DMS79 (cell line): ENCODE results near the gene SLC2A3.
"Not testable (repeated sequence)": the region's sequence is repeated elsewhere in the genome, so short reads cannot be mapped to it uniquely, and the experiment has no call there.

Experiments used
- DNase-seq: peaks from one replicate; lab custom pipeline; 2025; lab: John Stamatoyannopoulos, UW

The SLC2A3 gene

DNA sequence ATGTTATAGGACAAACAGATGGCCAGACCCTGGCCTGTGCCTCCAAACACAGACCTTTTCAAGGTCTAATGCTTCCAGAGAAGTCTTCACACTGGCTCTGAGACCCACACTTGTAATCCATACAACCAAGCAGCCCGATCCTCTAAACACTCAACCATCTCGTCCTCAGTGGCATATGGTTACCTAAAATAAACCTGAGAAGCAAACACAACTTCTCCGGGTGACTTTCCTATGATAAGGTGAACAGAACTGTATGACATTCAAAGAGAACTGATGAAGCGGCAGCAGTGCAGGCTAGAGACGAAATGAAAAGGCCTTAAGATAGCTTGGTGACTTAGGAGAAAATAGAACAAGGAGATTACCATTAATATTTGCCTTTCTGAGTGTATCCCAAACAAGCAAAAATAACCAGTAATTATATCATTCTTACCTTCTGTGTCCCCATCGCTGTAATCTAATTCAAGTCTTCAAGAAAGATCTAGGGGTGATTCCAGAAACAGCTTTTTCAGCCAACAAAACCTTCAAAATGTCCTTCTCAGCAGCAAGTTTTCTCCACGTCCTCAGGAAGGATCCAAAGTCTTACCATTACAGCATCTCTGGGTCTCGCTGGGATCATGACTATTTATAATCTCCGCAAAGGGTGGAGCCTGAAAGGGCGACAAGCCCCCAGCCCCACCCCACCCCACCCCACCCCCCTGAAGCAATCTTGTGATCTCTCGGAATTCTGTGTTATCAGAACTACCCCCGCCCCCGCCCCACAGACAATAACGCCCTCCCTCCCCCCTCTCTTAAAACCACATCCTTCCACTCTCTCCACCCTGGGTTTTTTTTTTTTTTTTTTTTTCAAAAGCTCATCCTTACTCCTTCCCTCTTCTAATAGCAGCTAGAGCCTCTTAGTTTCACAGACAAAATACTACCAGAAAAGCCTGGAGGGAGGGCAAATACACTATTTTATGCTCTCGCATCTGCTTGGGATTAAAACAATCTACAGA, at the start of gene SLC2A3:
TSS of gene SLC2A3 (minus strand) at position 598 of the 992 bp plus-strand sequence. CDS start at position 445, 153 bp downstream.
- DNase-seq: no peak

DNA sequence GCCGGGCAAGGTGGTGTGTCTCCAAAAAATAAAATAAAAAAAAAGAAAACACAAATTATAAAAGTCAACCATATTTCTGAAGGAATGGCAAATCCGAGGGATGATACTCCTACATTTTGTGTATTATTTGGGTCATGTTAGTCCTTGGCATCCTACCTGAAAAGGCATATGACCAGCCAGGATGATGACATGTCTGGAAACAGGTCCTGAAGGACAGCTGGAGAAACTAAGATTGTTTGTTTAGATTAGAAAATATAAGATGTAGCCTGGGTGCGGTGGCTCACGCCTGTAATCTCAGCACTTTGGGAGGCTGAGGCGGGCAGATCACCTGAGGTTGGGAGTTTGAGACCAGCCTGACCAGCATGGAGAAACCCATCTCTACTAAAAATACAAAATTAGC, 48.9 kb upstream of the SLC2A3 start:
- DNase-seq: no peak

DNA sequence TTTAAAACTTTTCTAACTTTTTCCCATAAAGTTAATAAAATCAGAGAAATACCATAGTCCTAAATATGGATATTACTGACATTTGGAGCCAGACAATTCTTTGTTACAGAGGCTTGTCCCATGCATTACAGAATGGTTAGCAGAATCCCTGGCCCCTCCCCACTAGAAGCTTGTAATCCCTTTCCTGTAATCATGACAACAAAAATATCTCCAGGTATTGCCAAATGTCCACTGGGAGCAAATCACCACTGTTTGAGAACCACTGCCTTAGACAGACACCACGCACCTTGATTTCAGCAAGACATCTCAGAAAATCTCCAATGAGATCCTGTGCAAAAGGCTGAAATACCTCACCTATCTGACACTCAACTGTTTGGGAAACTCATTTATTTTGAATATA, 47.5 kb upstream of the SLC2A3 start:
- DNase-seq: not testable (repeated sequence)

DNA sequence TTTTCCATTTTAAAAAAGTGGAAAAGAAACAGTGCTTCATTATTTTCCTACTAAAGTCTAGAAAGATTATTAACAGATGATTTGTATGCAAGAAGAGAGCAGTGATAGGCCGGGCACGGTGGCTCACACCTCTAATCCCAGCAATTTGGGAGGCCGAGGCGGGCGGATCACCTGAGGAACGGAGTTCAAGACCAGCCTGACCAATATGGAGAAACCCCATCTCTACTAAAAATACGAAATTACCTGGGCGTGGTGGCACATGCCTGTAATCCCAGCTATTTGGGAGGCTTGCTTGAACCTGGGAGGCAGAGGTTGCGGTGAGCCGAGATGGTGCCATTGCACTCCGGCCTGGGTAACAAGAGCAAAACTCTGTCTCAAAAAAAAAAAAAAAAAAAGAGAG, 47.0 kb upstream of the SLC2A3 start:
- DNase-seq: not testable (repeated sequence)

DNA sequence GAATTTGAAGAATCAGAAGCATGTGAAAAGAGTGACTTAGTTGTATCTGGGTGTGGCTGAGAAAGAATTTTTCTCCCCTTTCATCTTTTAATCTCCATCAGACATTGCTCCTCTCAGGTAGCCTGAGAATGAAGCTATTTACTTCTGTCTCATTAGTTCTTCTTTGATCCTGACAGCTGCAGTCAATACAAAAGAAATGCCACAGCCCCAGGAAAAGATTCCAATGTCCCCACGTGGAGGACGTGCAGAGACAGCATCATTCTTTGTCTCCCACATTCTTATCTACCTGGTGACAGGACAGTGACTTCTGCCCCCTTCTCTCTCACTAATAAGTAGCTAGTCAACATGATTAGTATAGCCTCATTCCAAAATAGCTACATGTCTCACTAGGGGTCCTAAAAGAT, 46.3 kb upstream of the SLC2A3 start:
- DNase-seq: not testable (repeated sequence)

DNA sequence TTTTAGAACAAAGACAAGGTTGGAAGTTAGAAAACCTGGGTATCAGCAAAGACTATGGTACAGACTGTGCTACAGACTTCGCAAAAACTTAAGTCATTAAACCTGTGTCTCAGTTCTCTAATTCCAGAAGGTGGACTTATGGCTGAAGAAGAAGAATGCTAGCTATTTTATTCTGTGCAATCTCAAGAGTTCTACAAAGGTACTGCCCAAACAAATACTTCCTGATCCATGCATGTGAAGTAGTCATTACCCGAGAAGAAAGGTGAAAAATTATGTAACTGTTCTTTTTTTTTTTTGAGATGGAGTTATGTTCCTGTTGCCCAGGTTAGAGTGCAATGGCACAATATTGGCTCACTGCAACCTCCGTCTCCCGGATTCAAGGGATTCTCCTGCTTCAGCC, 45.5 kb upstream of the SLC2A3 start:
- DNase-seq: no peak

DNA sequence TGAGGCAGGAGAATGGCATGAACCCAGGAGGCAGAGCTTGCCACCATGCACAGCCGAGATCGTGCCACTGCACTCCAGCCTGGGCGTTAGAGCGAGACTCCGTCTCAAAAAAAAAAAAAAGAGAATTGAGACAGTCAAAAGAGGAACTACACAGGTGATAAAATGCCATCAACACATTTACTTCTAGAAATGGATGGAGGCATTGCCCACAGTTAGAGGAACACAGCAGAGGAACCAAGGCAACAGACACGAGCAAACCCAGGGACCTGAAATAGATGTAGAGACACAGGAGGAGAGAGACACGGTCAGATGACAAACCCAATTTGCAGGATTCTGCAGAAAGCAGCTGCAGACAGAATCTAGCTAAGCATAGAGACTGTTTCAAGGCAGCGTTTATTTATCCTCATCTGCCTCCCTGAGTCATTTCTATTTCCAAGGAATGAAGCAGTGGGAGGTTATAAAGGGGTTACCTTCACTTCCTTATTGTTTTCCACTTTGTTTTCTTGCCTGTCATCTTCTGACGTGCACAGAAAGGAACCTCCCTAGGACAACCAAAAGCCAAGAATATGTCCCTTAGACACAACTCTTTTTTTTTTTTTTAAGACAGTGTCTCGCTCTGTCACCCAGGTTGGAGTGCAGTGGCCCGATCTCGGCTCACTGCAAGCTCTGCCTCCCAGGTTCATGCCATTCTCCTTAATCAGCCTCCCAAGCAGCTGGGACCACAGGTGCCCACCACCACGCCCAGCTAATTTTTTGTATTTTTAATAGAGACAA, 41.6 kb upstream of the SLC2A3 start:
- not testable (repeated sequence) for DNase-seq

DNA sequence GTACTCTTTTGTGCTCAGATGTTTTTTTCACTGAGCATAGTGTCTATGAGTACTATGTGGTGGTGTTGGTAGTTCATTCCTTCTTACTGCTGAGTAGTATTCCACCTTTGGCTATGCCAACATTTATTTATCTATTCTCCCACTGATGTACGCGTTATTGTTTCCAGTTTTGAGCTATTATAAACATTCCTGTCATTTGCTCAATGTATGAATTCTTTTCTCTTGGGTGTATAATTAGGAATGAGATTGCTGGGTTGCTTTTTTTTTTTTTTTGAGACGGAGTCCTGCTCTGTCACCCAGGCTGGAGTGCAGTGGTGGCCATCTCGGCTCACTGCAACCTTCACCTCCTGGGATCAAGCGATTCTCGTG, 37.5 kb upstream of the SLC2A3 start:
- DNase-seq: no peak

DNA sequence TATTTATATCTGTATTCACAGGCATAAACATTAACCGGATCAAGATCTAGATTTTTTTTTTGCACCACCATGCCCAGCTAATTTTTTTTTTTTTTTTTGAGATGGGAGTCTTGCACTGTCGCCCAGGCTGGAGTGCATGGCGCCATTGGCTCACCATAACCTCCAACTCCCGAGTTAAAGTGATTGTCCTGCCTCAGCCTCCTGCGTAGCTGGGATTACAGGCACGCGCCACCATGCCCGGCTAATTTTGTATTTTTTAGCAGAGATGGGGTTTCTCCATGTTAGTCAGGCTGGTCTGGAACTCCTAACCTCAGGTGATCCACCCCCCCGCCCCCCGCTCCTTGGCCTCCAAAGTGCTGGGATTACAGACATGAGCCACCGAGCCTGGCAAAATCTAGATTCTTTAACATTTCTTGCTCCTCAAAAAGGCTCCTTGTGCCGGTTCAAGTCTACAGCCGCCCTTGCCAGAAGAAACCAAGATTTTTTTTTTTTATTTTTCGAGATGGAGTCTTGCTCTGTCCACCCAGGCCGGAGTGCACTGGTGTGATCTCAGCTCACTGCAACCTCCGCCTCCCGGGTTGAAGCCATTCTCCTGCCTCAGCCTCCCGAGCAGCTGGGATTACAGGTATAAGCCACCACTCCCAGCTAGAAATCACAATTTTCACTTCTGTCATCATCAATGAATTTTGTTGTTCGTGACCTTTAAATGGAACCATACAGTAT, 36.9 kb upstream of the SLC2A3 start:
- no peak for DNase-seq

DNA sequence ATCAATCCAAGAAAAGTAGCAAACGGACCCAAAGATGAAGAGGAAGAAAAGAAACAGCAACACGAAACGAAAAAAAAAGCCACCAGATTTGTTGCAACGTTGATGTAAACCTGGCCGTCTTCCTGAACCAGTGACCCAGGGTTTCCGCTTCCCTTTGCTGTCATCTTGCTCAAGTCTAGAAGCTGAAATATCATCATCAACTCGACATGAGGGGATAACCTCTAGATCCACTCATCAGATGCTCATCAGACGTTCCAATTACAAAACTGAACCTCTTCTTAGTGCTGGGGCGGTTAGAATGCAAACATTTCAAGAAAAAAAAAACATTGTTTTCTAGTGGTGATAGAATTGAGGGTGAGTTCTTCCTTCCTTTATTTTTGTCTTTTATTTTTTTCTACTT, 36.3 kb upstream of the SLC2A3 start:
- DNase-seq: not testable (repeated sequence)

DNA sequence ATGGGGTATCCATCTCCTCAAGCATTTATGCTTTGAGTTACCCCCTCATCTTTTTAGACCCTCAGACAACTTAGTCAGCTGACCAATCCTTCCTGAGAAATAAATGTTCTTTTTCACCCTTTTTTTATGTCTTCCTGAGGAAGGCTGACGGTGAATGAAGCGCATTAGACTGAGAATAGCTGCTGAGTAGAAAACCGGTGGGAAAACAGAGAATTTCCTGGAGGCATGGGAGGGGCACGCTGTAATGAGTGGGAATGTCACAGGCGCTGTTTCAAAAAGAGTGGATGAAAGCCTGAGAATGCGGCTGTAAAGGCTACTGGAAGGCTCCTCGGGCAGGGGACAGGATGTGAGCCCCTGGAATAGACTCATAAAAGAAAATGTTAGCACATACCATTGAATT, 35.8 kb upstream of the SLC2A3 start:
- DNase-seq: not testable (repeated sequence)

DNA sequence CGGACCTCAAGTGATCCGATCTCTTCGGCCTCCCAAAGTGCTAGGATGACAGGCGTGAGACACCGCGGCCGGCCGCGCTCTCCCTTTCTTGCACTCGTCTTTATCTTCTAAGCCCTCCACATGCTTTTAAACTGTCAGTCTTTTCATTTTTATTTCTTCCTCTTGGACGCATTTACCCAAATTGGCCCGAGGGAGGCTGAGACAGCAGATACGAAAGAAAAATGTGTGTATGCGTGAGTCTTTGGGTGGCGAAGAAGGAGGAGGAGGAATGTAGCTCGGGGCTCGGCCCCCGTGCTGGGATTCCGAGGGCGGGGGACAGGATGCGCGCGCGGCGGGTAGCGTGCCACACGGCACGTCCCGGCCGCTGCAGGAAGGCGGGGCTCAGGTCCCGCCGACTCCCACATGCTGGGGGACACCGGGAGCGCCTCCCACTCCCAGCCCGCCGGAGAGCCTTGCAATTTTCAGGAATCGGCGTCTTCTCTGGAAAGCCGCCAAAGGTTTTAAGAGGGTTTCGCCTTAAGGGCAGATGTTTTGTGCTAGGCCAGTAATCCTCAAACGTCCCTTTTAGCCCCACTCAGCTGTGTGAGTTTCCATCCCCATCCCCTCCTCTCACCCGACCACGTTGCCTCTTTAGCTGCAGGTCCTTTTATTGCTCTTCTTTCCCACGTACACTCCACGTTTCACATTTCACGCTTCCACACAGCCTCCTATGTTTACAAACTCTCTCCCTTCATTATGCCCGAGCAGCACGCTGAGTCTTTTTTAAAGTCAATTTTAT, 34.7 kb upstream of the SLC2A3 start:
- peak; percentile 63 for DNase-seq

DNA sequence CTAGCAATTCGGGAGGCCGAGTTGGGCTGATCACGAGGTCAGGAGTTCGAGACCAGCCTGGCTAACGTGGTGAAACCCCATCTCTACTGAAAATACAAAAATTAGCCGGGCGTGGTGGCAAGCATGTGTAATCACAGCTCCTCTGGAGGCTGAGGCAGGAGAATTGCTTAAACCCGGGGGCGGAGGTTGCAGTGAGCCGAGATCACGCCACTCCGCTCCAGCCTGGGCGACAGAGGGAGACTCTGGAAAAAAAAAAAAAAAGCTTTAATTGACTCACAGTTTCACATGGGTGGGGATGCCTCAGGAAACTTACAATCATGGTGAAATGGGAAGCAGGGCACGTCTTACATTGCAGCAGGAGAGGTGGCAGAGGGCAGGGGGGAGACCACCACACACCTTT, 30.6 kb upstream of the SLC2A3 start:
- DNase-seq: no peak

DNA sequence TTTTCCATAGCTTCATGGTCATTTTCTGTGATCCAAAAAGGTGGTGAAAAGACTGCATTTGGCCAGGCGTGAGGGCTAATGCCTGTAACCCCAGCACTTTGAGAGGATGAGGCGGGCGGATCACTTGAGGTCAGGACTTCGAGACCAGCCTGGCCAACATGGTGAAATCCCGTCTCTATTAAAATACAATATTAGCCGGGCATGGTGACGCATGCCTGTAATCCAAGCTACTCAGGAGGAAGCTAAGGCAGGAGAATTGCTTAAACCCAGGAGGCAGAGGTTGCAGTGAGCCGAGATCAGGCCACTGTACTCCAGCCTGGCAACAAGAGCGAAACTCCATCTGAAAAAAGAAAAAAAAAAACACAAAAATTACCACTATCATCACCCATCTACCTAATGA, 28.7 kb upstream of the SLC2A3 start:
- DNase-seq: not testable (repeated sequence)

DNA sequence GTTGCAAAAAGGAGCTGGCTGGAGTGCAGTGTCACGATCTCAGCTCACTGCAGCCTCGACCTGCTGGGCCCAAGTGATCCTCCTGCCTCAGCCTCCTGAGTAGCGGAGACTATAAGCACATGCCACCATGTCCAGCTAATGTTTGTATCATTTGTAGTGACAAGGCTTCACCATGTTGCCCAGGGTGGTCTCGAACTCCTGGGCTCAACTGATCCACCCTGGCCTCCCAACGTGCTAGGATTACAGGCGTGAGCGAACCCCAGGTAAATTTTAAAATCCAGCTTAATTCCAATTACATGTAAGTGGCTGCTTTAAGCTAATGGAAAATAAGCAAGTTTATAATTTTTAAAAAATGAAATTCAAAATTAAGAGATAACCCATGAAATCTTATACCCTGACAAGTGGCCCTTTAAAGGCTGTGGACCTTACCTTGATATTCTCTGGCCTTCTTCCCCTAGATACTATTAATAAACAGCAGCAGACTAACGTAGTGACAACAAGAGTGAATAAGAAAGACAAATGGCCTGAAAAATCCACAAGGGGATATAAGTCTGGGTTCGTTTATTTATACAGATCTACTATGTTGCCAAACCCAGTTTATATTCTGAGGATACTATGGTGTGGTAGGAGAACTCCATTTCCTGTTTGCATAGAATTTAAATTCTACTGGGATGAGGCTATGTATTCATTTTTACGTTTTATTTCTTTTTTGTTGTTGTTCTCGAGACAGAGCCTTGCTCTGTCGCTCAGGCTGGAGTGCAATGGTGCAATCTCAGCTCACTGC, 25.6 kb upstream of the SLC2A3 start:
- no peak for DNase-seq

DNA sequence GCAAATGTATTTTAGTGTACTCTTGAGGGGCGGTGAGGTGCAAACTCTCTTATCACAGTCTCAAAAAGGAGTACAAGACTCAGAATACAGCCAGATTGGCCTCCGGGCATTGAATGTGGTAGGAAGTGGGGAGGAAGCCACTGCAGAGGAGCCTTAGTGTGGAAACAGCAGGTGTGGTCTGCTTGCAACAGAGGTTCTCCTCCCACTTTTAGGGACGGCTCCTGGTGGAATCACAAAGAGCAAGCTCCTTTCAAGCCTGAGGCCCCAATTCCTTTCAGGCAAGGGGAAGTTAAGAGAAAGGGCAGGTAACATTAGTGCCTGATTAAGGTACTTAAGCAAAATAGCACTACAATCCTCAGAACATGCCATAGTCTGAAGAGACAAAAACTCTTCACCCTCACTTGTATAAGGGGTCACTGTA, 23.7 kb upstream of the SLC2A3 start:
- no peak for DNase-seq

DNA sequence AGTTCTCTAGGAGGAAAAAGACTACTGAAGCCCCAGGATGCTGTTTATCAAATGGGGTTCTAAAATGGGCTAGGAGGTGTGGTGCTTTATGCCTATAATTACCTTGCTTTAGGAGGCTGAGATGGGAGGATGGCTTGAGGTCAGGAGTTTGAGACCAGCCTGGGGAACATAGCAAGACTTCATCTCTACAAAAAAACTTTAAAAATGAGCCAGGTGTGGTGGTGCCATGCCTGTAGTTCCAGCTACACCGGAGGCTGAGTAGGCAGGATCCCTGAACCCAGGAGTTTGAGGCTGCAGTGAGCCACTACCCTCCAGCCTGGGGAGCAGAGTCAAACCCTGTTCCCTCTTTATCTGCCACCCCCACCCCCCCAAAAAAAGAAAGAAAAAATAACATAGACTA, 23.3 kb upstream of the SLC2A3 start:
- DNase-seq: no peak

DNA sequence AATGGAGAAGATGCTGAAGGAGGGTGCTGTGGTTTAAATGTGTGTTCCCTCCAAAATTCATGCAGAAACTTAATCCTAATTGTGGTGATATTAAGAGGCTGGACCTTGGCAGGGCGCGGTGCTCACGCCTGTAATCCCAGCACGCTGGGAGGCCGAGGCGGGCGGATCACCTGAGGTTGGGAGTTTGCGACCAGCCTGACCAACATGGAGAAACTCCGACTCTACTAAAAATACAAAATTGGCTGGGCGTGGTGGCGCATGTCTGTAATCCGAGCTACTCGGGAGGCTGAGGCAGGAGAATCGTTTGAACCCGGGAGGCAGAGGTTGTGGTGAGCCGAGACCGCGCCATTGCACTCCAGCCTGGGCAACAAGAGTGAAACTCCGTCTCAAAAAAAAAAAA, 18.9 kb upstream of the SLC2A3 start:
- DNase-seq: not testable (repeated sequence)

DNA sequence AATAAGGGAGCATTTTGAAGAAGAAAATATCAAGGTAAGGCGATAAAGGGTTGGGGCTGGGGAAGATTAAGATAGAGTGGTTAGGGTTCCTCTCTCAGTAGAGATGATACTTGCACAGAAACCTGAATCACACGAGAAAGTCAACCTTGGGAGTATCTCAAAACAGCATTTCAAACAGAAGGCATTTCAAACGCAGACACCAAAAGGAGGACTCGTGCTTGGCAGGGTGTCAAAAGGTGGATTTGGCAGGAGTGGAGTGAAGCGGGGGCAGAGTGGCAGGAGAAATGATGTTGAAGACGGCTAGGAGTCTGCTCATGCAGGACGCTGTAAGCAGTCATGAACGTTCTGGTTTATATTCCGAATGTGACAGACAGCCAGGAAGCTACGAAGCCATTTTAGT, 18.4 kb upstream of the SLC2A3 start:
- not testable (repeated sequence) for DNase-seq

DNA sequence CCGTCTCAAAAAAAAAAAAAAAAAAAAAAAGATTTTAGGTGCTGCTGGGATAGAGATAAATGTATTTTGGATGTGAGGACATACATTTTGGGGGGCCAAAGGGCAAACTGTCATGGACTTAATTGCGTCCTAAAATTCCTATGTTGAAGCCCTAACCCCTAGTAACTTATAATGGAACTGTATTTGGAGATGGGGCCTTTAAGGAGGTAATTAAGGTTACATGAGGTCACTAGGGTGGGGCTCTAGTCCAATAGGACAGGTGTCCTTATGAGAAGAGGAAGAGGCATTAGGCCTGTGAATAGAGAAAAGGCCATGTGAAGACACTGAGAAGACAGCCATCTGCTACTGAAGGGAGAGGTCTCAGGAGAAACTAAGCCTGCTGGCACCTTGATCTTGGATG, 17.9 kb upstream of the SLC2A3 start:
- not testable (repeated sequence) for DNase-seq

DNA sequence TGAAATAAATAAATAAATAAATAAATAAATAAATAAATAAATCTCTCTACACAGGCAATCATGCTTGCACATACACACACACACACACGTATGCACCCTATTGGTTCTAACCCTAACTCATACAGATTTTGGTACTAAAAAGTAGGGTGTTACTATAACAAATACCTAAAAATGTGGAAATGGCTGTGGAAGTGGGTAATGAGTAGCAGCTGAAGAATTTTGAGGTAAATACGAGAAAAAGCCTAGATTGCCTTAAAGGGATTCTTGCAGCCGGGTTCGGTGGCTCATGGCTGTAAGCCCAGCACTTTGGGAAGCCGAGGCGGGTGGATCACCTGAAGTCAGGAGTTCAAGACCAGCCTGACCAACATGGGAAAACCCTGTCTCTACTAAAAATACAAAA, 15.7 kb upstream of the SLC2A3 start:
- no peak for DNase-seq
